Panc1 (cell line): ENCODE results near the gene FNDC10. TPM values are rescaled to one million over a fixed set of nuclear protein-coding genes. Genes with fewer than 3 reads are reported as not detected.

Experiments used
- ATAC-seq: fragments of 200-7000 bp; cut with Tn5 transposase; 2 replicates; pipeline ENCODE4 v1.9.1; 2020; ENCODE audit warnings: mild to moderate bottlenecking, moderate library complexity
- BruUV-seq: library from RNA; stranded (reverse); fragments of 400-500 nt; replicated peaks from 2 replicates; lab custom pipeline; 2021; lab: Mats Ljungman, UMichigan
- CTCF ChIA-PET: fragments of 300-600 bp; sonication (Branson Sonifier 250); formaldehyde crosslinking; loops from one replicate; lab custom pipeline; 2022; ENCODE audit warnings: antibody characterized with exemption; lab: Charles Lee
- POLR2A ChIA-PET: fragments of 300-600 bp; sonication (Branson Sonifier 250); formaldehyde crosslinking; loops from one replicate; lab custom pipeline; 2022; ENCODE audit warnings: antibody characterized with exemption; lab: Charles Lee
- DNase-seq: peaks from one replicate; pipeline ENCODE4 v3.0.0-alpha.2; 2010; ENCODE audit warnings: low read depth, low spot score
- H3K27ac ChIP-seq: 2 replicates; pipeline ENCODE4 v1.5.1; 2011; ENCODE audit warnings: mild to moderate bottlenecking, low read length, inconsistent platforms
- H3K27me3 ChIP-seq: fragments of 200-500 bp; sonication (Bioruptor generic); 2 replicates; pipeline ENCODE4 v1.6.0; 2014; ENCODE audit warnings: low read length, inconsistent platforms; ENCODE audit not compliant: control insufficient read depth, insufficient read depth
- H3K36me3 ChIP-seq: fragments of 200-500 bp; sonication (Bioruptor generic); 2 replicates; pipeline ENCODE4 v1.5.1; 2014; ENCODE audit warnings: inconsistent platforms, mild to moderate bottlenecking, low read length, moderate library complexity; ENCODE audit not compliant: control insufficient read depth, insufficient read depth
- H3K4me1 ChIP-seq: 2 replicates; pipeline ENCODE4 v1.5.1; 2011; ENCODE audit warnings: inconsistent platforms, mild to moderate bottlenecking, low read length, moderate library complexity; ENCODE audit not compliant: control insufficient read depth, insufficient read depth
- H3K4me3 ChIP-seq, 2 experiments: 2 replicates each; pipeline ENCODE4 v1.5.1; 2011 to 2012; ENCODE audit warnings: low read depth in 2 of 2, low read length in 2 of 2, mild to moderate bottlenecking in 2 of 2, inconsistent platforms in 1 of 2, moderate library complexity in 1 of 2
- H3K9me3 ChIP-seq: fragments of 200-500 bp; sonication (Bioruptor generic); 2 replicates; pipeline ENCODE4 v1.5.1; 2014; ENCODE audit warnings: low read depth, mild to moderate bottlenecking, inconsistent platforms, low read length, moderate library complexity; ENCODE audit not compliant: control insufficient read depth, insufficient read depth
- POLR2AphosphoS5 ChIP-seq: IDR thresholded peaks from 2 replicates; pipeline ENCODE4 v1.6.1; 2012; ENCODE audit warnings: mild to moderate bottlenecking, low read depth, low read length, moderate library complexity
- REST ChIP-seq, 2 experiments: IDR thresholded peaks; 2 replicates each; pipeline ENCODE4 v1.6.1; 2011 to 2012; ENCODE audit warnings: low read depth in 2 of 2, control low read depth in 1 of 2, low read length in 1 of 2, mild to moderate bottlenecking in 1 of 2, moderate library complexity in 1 of 2; ENCODE audit not compliant: insufficient read depth in 1 of 2
- SIN3A ChIP-seq: IDR thresholded peaks from 2 replicates; pipeline ENCODE4 v1.6.1; 2012; ENCODE audit warnings: low read depth, mild to moderate bottlenecking, low read length, moderate library complexity, borderline replicate concordance; ENCODE audit not compliant: insufficient read depth
- TCF7L2 ChIP-seq: IDR thresholded peaks from 2 replicates; pipeline ENCODE4 v1.6.1; 2011; ENCODE audit warnings: mild to moderate bottlenecking, low read depth, low read length, inconsistent platforms
- in situ Hi-C: cut with HindIII; loops from 2 replicates; pipeline ENCODE4 v1.10.0; 2016; ENCODE audit warnings: low sequenced_read_pairs, low pct_unique_long_range_greater_than_20kb
- intact Hi-C: fragments of 100-400 bp; cut with micrococcal nuclease; formaldehyde crosslinking; loops from one replicate; pipeline ENCODE4 v1.10.0; 2022; ENCODE audit not compliant: unreplicated experiment
- total RNA-seq: library from RNA; stranded (reverse); gene quantifications from one replicate; pipeline ENCODE4 v1.2.1, GENCODE V29; 2021; ENCODE audit not compliant: unreplicated experiment
- TF ChIP-seq, protein P1 (sequence below): fragments of 450-650 bp; IDR thresholded peaks from 2 replicates; pipeline ENCODE4 v1.5.1; 2017; ENCODE audit warnings: mild to moderate bottlenecking

The FNDC10 gene
- total RNA-seq, 1 experiment from 2014 or later: 16.2 TPM

- intact Hi-C loops: no loop called here
- Histone ChIP-seq H3K27me3 (no peaks in the 10 kb centered on the region), H3K36me3 (no peaks in the 10 kb centered on the region), H3K27ac (no peak overlapping the region), H3K4me3 (peak overlapping the region in 1 of 2 experiments; percentile 31; a peak in 2 of 4 replicates), H3K4me1 (peaks cover 10% of the 10 kb centered on the region), H3K9me3 (no peaks in the 10 kb centered on the region)
- in situ Hi-C loops: no loop called here
- no peak for DNase-seq
- ATAC-seq: peak; percentile 59
- CTCF ChIA-PET: no interaction called here
- BruUV-seq: no TSS peak
- POLR2A ChIA-PET: no interaction called here
- no peak for TF ChIP-seq TCF7L2
- TF ChIP-seq, protein P1, sequence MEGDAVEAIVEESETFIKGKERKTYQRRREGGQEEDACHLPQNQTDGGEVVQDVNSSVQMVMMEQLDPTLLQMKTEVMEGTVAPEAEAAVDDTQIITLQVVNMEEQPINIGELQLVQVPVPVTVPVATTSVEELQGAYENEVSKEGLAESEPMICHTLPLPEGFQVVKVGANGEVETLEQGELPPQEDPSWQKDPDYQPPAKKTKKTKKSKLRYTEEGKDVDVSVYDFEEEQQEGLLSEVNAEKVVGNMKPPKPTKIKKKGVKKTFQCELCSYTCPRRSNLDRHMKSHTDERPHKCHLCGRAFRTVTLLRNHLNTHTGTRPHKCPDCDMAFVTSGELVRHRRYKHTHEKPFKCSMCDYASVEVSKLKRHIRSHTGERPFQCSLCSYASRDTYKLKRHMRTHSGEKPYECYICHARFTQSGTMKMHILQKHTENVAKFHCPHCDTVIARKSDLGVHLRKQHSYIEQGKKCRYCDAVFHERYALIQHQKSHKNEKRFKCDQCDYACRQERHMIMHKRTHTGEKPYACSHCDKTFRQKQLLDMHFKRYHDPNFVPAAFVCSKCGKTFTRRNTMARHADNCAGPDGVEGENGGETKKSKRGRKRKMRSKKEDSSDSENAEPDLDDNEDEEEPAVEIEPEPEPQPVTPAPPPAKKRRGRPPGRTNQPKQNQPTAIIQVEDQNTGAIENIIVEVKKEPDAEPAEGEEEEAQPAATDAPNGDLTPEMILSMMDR: no peak; the same call in 1 of the 2 replicates
- TF ChIP-seq SIN3A: no peak
- no peak for TF ChIP-seq REST (IDR thresholded peaks at IDR 0.05; ENCODE audit: insufficient read depth in 1 of 2, low read depth in 2 of 2, low read length in 1 of 2)
These were observed 653 bp downstream of the FNDC10 start for GRCh38 chr1:1599030-1599934.

DNA sequence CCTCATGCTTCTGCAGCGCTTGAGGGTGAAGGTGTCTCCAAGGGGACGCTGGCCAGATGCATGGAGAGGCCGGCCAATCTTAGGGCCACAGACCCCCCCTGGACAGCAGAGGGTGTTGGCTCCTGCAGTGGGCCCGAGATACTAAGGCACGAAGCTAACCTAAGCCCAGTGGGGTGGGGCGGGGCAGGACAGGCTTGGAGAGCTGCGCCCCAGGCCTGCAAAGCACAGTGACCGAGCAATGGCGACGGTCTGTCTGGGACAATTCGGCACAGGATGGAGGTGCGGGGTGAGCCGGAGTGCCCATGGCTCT, 1.3 kb downstream of the FNDC10 start:
- Histone ChIP-seq H3K9me3 (no peaks in the 10 kb centered on the region), H3K27me3 (no peaks in the 10 kb centered on the region), H3K4me1 (peaks cover 10% of the 10 kb centered on the region), H3K4me3 (no peak overlapping the region), H3K36me3 (no peaks in the 10 kb centered on the region), H3K27ac (no peak overlapping the region)
- ChIA-PET CTCF (no interaction called here), POLR2A (no interaction called here)
- BruUV-seq: no TSS peak
- TF ChIP-seq, protein P1: no peak
- TF ChIP-seq POLR2AphosphoS5: no peak
- no peak for TF ChIP-seq REST (IDR thresholded peaks at IDR 0.05; ENCODE audit: insufficient read depth in 1 of 2, low read depth in 2 of 2, low read length in 1 of 2)
- TF ChIP-seq SIN3A: no peak
- no peak for TF ChIP-seq TCF7L2
- in situ Hi-C loops (no loop called here), intact Hi-C loops (no loop called here)
- ATAC-seq: no peak
- DNase-seq: no peak
